ENCODE results near the gene ARHGEF28.

ARHGEF28 gene

GRCh38 chr5:73728493-73729273 is 102.7 kb downstream of the ARHGEF28 start:
- in situ Hi-C loops (cut with HindIII; ENCODE audit: low sequenced_read_pairs) = no loop called here

- in situ Hi-C loops (cut with HindIII; ENCODE audit: low sequenced_read_pairs) = no loop called here
These were observed 103.3 kb downstream of the ARHGEF28 start for GRCh38 chr5:73729329-73729728.

- in situ Hi-C loops (cut with HindIII; ENCODE audit: low sequenced_read_pairs) = no loop called here
These were observed 106.0 kb downstream of the ARHGEF28 start for GRCh38 chr5:73732045-73732444.

- in situ Hi-C loops (cut with HindIII; ENCODE audit: low sequenced_read_pairs) = no loop called here
These were observed 107.2 kb downstream of the ARHGEF28 start for GRCh38 chr5:73733219-73733618.

GRCh38 chr5:73735032-73735734 is 109.2 kb downstream of the ARHGEF28 start:
- in situ Hi-C loops (cut with HindIII; ENCODE audit: low sequenced_read_pairs) = no loop called here

- in situ Hi-C loops (cut with HindIII; ENCODE audit: low sequenced_read_pairs) = no loop called here
These were observed 113.7 kb downstream of the ARHGEF28 start for GRCh38 chr5:73739650-73740049.

- in situ Hi-C loops (cut with HindIII; ENCODE audit: low sequenced_read_pairs) = no loop called here
These were observed 114.3 kb downstream of the ARHGEF28 start for GRCh38 chr5:73740274-73740790.

GRCh38 chr5:73743161-73743560 is 117.2 kb downstream of the ARHGEF28 start:
- in situ Hi-C loops (cut with HindIII; ENCODE audit: low sequenced_read_pairs) = no loop called here

GRCh38 chr5:73745836-73746235 is 119.8 kb downstream of the ARHGEF28 start:
- in situ Hi-C loops (cut with HindIII; ENCODE audit: low sequenced_read_pairs) = no loop called here

GRCh38 chr5:73746608-73747007 is 120.6 kb downstream of the ARHGEF28 start:
- in situ Hi-C loops (cut with HindIII; ENCODE audit: low sequenced_read_pairs) = no loop called here

GRCh38 chr5:73747696-73748380 is 121.8 kb downstream of the ARHGEF28 start:
- in situ Hi-C loops (cut with HindIII; ENCODE audit: low sequenced_read_pairs) = no loop called here

- in situ Hi-C loops (cut with HindIII; ENCODE audit: low sequenced_read_pairs) = no loop called here
These were observed 122.8 kb downstream of the ARHGEF28 start for GRCh38 chr5:73748510-73749400.

GRCh38 chr5:73749485-73750270 is 123.7 kb downstream of the ARHGEF28 start:
- in situ Hi-C loops (cut with HindIII; ENCODE audit: low sequenced_read_pairs) = no loop called here

GRCh38 chr5:73751254-73751914 is 125.4 kb downstream of the ARHGEF28 start:
- in situ Hi-C loops (cut with HindIII; ENCODE audit: low sequenced_read_pairs) = no loop called here

- in situ Hi-C loops (cut with HindIII; ENCODE audit: low sequenced_read_pairs) = no loop called here
These were observed 128.3 kb downstream of the ARHGEF28 start for GRCh38 chr5:73754254-73754653.

GRCh38 chr5:73757416-73757815 is 131.4 kb downstream of the ARHGEF28 start:
- in situ Hi-C loops (cut with HindIII; ENCODE audit: low sequenced_read_pairs) = no loop called here

GRCh38 chr5:73759771-73760170 is 133.8 kb downstream of the ARHGEF28 start:
- in situ Hi-C loops (cut with HindIII; ENCODE audit: low sequenced_read_pairs) = no loop called here

- in situ Hi-C loops (cut with HindIII; ENCODE audit: low sequenced_read_pairs) = no loop called here
These were observed 137.5 kb downstream of the ARHGEF28 start for GRCh38 chr5:73763300-73764032.

- in situ Hi-C loops (cut with HindIII; ENCODE audit: low sequenced_read_pairs) = no loop called here
These were observed 138.6 kb downstream of the ARHGEF28 start for GRCh38 chr5:73764586-73764985.

Measured in DLD1 (cell line).